NCI-H345 treated with DMSO at 0.1 percent for 48 hours (cell line): ENCODE data around the gene RHBDF2.

Source experiments
- DNase-seq: peaks from one replicate; lab custom pipeline; 2025; ENCODE audit not compliant: unreplicated experiment; lab: John Stamatoyannopoulos, UW

Gene RHBDF2

GRCh38 chr17:76484228-76484725 is 16.9 kb downstream of the RHBDF2 start:
- DNase-seq, result no peak

- DNase-seq, result no peak
These were observed 20.1 kb downstream of the RHBDF2 start for GRCh38 chr17:76481071-76481655.

DNA sequence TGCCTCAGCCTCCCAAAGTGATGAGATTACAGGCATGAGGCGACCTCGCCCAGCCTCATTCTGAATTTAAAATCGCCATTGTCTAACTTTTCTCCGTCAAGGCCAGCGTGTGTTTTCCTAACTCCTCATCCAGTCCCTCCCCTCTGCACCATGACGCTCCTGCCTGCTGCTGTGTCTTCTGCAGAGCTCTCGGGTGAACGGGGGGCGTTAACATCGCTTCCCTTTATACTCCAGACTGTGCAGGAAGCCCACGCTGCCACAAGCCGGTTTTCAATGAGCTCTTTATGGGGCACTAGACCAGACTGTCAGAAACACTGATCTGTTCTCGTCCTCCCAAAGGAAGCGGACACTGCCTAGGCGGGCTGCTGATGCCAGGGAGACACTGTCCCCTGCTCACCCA is 20.6 kb downstream of the RHBDF2 start:
- no peak for DNase-seq

DNA sequence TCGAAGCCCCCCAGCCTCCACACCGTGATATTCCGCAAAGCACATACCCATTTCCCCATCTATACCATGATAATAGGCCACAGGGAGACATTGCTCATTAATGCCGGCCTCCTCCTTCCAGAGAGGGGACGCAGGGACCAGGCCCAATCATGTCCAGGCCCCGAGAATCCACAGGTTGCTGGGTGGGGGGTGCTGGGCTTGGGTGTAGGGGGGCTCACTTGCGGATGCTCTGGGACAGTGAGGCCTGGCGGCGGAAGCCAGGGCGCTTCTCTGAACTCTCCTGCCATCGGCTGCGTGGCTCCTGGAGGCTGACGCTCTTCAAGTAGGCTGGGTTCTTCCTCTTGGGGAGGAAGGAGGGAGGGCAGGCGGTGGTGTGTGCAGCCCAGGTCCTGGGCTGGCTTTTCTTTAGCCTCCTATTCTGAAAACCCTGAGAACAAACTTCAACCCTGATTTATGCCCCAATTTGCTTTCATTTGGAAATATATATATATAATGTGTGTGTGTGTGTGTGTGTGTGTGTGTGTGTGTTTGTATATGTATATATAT is 21.6 kb downstream of the RHBDF2 start:
- no peak for DNase-seq

DNA sequence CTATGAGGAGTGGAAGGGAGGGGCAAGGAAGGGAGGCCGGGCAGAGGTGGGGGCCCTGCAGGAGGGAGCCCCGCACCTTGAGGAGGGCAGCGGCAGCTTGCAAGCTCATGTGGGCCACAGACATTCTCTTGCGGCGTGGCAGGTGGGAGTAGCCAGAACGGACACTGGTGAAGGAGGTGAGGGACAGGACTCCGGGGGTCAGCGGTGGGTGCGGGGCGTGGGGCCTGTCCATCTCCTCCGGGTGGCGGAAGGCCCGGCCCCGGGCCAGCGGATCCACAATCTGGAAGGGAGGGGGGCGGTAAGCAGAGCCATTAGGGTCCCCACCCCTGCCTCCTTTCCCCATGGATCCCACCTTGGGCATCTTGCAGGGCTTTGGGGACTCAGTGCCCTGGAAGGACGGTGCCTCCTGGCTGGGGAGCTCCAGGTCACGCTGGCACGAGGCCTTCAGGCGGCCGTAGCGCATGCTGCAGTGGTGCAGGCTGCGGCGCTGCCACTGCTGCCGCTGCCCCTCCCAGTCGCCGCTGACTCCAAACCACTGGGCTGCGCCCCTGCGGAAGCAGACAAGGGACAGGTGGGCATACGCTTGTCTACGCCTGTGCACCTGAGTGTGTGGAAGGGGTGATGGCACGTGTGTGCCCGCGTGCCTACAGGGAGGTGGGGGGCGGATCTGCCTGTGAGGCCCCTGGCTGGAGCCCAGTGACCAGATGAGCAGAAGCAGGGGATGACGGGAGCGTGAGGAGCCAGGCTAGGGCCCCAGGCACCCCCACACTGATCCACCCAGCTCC is 22.3 kb downstream of the RHBDF2 start:
- no peak for DNase-seq

- DNase-seq, result no peak
These were observed 23.1 kb downstream of the RHBDF2 start for GRCh38 chr17:76478097-76478496.

DNA sequence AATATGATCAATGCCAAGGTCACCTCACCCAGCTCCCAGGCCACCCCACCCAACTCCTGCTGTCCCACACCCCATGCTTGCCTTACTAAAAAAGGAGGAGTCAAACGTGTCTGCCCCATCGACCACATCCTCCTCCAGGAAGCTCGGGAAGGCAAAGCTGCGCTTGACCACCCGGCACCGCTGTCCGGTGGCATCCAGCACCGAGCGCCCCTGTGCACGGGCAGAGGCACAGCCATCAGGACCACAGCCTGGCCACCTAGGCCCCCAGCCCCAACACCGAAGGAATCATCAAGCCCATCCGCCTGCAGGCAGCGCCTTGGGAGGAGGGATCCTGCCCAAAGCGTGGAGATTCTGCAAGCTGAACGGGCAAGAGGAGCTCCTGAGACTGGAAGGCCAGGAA is 23.6 kb downstream of the RHBDF2 start:
- no peak for DNase-seq

DNA sequence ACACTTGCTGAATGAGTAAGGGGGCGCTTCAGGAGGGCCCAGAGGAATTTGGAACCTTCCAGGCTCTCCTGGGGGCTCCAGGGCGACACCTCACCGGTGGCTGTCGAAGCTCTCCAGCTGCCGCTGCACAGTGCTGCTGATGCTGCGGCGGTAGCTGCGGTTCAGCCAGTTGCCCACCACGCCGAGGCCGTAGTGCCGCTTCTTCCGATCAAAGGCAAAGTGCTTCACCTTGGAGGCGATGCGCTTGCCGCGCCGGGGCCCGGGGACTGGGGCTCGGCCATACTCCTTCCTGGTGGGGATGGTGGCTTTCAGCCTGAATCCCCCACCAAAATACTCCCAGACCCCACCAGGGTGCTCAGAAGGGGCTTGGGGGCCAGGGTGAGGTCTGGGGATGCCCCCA is 24.5 kb downstream of the RHBDF2 start:
- no peak for DNase-seq

DNA sequence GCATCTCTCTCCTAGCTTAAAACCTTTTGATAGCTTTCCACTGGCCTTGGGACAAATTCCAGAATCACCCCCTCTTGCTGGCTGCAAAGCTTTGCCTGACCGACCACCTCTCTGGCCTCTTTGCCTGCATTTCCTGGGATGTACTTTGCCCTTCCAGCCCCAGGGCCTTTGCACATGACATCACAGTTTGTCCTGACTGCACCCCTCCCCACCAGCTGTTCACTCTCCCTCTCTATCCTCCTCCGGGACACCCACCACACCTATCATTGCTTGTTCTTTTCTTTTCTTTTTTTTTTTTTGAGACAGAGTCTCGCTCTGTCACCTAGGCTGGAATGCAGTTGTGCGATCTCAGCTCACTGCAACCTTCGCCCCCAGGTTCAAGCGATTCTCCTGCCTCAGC is 25.9 kb downstream of the RHBDF2 start:
- DNase-seq, result no peak

GRCh38 chr17:76474894-76475293 is 26.3 kb downstream of the RHBDF2 start:
- no peak for DNase-seq

- no peak for DNase-seq
These were observed 27.0 kb downstream of the RHBDF2 start for GRCh38 chr17:76474238-76474637.

DNA sequence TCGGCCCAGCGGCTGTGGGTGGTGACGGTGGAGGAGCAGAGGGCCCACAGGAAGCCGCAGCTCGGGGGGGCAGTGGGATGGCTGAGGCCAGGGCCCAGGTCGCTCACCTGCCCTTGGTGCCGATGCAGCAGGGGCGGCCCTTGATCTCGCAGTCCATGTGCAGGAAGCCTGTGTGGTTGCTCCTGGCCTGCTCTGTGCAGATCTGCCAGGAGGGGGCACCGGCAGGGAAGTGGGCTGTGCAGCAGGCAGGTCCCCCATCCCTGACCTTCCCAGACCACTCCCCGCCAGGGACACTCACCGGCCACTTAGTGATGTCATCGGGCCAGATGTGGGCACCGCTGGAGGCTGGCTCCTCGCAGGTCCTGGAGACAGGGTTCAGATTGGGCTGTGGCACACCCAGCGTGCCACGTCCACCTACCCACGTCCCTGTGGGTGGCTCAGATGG is 27.7 kb downstream of the RHBDF2 start:
- no peak for DNase-seq

DNA sequence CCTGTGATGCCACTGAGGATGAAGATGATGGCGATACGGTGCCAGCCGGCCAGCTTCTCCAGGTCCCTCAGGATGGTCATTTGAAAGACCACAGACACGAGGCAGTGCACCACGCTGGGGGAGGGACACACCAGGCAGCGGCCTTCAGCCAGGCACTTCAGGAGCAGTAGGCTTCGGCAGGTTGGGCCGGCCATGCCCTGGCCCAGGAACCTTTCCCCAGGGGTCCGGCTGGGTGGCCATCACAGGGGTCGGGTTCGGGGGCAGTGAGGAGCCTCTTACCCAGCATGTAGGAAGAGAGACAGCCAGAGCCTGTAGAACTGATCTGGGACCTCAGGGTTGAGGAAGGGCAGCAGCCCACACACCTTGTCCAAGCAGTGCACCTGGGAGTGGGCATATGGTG is 28.5 kb downstream of the RHBDF2 start:
- no peak for DNase-seq

DNA sequence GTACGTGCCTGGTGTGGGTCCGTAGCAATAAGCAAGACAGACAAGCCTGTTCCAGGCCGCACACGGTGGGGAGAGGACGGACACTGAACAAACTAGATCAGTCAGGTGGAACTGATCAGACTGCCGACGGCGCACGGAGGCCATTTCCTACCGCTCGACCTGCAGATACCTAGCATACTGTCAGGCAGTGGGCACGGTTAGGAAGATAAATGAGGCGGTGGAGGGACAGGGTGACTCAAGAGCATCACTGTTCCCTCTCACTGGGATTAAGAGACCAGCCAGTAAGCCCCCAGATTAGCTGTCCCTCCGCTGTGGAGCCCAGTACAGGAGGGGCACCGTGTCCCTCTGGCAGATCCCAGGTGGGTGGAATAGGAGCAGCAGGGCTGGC is 29.0 kb downstream of the RHBDF2 start:
- no peak for DNase-seq

GRCh38 chr17:76471498-76472257 is 29.5 kb downstream of the RHBDF2 start:
- no peak for DNase-seq

DNA sequence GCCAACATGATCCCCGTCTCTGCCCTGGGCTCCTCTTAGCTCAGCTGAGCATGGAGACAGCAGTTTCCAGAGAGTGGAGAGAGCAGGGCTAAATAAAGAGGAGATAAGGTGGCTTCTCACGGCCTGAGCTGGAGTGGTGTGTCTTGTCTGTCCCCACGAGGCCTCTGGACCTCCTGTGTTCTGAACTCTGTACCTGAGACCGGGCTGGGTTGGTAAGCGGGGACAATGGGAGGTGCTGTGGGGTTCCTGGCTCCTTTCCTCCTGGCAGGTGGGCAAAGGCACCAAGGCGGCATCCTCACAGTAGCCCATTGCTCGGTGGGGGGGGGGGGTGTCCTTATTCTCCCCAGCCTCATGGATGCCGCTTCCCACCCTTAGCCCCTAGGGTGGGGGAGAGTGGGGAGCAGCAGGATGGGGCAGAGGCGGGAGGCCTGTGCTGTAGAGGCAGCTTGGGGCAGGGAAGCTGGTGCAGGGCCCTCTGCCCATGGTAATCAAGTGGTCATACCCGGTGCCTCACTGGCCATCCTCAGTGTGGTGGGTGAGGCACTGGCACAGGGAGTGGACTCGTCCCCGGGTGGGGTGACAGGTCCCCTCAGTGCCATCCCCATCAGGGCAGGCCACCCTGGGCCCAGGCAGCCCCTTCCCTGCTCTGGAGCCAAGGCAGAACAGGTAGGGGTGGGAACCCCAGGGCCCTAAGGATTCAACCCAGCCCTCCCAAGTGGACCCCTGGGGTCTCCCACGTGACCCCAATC is 31.1 kb downstream of the RHBDF2 start:
- DNase-seq, result no peak

DNA sequence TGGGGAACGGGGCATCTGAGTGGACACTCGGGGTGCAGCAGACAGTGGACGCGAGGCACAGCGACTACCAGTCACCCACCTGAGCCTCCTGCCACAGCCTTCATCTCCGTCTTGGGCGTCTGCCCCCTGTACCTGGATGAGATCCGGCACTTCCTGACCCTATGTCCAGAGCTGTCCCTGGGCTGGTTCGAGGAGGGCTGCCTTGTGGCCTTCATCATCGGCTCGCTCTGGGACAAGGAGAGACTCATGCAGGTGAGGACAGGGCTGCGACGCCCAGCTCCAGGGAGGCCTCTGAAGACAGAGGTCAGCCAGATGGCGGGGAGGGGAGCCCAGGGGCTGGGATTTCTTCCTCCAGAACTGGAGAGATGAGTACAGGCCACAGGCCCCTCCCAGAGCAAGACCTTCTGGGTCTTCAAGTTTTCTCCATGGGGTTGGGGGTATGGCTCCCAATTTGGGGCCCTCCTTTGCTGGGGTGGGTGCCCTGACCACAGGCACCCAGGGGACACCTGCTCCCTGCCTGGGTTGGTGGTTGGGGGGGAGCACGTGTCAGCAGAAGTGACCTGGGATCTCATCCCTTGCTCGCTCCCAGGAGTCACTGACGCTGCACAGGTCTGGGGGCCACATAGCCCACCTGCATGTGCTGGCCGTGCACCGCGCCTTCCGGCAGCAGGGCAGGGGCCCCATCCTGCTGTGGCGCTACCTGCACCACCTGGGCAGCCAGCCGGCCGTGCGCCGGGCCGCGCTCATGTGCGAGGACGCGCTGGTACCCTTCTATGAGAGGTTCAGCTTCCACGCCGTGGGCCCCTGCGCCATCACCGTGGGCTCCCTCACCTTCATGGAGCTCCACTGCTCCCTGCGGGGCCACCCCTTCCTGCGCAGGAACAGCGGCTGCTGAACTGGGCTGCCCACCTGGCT is 31.9 kb downstream of the RHBDF2 start:
- no peak for DNase-seq

- no peak for DNase-seq
These were observed 32.6 kb downstream of the RHBDF2 start for GRCh38 chr17:76468634-76469010.

- no peak for DNase-seq
These were observed 33.2 kb downstream of the RHBDF2 start for GRCh38 chr17:76467809-76468633.
